AG09319 (cell line): ENCODE measurements around the gene MSI2.

Experiments
- DNase-seq: peaks from one replicate; pipeline ENCODE4 v3.0.0-alpha.2; 2010; ENCODE audit warnings: low read depth; ENCODE audit errors: extremely low read depth
- CTCF ChIP-seq: IDR thresholded peaks from 2 replicates; pipeline ENCODE4 v1.5.1; 2011; ENCODE audit warnings: low read depth, mild to moderate bottlenecking, inconsistent platforms, low read length, moderate library complexity

MSI2 gene

GRCh38 chr17:57234739-57235092 is 21.6 kb upstream of the MSI2 start:
- no peak for DNase-seq
- no peak for TF ChIP-seq CTCF

- DNase-seq, result no peak
- TF ChIP-seq CTCF, result no peak
Measured at GRCh38 chr17:57235124-57235523, 21.2 kb upstream of the MSI2 start.

- DNase-seq, result no peak
- TF ChIP-seq CTCF, result no peak
Measured at GRCh38 chr17:57236686-57237299, 19.5 kb upstream of the MSI2 start.

GRCh38 chr17:57240648-57241047 is 15.7 kb upstream of the MSI2 start:
- no peak for DNase-seq
- no peak for TF ChIP-seq CTCF

GRCh38 chr17:57242148-57242547 is 14.2 kb upstream of the MSI2 start:
- TF ChIP-seq CTCF, result no peak
- no peak for DNase-seq

- TF ChIP-seq CTCF, result no peak; the same call in none of the 2 replicates
- peak; percentile 29 for DNase-seq
Measured at GRCh38 chr17:57243171-57243622, 13.1 kb upstream of the MSI2 start.

- DNase-seq, result no peak
- TF ChIP-seq CTCF, result no peak
Measured at GRCh38 chr17:57245786-57246185, 10.5 kb upstream of the MSI2 start.
